ENCODE data around the gene RAD21L1.

DNA sequence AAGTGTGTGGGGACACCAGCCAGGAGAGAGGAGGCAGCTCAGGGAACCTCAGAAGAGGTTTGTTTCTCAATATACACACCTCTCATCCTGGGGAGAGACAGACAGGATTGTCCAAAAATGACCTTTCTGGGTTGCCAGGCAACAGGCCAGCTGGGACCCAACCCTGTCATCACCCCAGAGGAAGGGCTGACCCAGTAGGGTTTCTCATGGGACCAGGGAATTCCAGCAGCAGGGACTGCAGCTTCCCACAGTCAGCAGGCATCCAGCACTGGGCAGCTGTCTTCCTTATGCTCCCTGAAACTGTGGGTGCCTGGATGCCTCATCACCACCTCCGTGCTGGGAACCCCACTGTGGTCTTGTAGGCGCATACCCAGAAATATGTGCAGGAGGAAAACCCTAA, 21.3 kb upstream of the RAD21L1 start:
- TF ChIP-seq, protein P1, sequence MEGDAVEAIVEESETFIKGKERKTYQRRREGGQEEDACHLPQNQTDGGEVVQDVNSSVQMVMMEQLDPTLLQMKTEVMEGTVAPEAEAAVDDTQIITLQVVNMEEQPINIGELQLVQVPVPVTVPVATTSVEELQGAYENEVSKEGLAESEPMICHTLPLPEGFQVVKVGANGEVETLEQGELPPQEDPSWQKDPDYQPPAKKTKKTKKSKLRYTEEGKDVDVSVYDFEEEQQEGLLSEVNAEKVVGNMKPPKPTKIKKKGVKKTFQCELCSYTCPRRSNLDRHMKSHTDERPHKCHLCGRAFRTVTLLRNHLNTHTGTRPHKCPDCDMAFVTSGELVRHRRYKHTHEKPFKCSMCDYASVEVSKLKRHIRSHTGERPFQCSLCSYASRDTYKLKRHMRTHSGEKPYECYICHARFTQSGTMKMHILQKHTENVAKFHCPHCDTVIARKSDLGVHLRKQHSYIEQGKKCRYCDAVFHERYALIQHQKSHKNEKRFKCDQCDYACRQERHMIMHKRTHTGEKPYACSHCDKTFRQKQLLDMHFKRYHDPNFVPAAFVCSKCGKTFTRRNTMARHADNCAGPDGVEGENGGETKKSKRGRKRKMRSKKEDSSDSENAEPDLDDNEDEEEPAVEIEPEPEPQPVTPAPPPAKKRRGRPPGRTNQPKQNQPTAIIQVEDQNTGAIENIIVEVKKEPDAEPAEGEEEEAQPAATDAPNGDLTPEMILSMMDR (IDR thresholded peaks at IDR 0.05): no peak
- TF ChIP-seq POLR2A (IDR thresholded peaks at IDR 0.05) (no peak), POLR2AphosphoS5 (IDR thresholded peaks at IDR 0.05) (no peak), EP300 (IDR thresholded peaks at IDR 0.05) (no peak)

Data from gastroesophageal sphincter (tissue), 3 donors.